ENCODE data around the gene COL7A1.

Gene COL7A1

DNA sequence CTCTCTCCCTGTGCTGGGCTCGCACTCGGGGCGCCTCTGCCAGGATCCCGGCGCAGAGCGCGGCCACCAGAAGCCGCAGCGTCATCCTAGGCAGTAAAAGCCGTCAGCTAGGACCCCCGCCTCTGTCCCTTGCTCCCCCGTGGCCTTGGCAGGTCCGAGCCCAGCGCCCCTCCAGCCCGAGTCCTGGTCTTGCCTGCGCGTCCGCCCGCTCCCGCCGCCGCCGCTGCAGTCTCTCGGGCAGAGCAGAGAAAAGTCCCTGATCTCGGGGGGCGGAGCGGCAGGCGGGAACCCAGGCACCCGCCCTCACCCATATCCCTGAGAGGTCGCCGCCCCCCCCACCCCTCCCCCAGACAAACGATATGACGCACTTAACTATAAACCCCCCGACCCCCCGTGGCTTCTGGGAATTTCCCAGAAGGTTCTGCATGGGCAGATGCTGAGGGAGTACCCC, at the start of gene COL7A1:
COL7A1 (minus strand) TSS at position 255 of the 451 bp plus-strand sequence; CDS start at position 85, 170 bp downstream.
- no peak for DNase-seq

GRCh38 chr3:48642605-48643004, 47.5 kb upstream of the COL7A1 start:
- no peak for DNase-seq

DNA sequence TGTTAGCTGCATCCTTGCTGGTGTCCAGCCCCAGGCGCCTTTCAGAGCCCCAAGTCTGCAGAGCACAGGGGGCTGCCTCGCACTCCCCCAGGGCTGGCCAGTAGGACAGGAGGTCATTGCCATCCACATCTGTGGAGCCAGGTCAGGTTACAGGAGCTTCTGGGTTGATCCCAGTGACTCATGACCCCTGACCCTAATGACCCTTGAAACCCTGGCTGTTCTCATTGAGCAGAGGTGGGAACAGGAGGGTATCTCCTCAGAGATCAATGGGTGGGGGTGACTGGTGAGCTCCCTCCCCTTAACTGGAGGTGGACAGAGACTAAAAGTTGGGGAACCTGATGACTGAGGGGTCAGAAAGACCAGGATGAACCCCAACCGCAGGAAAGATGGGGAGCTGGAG, 46.3 kb upstream of the COL7A1 start:
- no peak for DNase-seq

DNA sequence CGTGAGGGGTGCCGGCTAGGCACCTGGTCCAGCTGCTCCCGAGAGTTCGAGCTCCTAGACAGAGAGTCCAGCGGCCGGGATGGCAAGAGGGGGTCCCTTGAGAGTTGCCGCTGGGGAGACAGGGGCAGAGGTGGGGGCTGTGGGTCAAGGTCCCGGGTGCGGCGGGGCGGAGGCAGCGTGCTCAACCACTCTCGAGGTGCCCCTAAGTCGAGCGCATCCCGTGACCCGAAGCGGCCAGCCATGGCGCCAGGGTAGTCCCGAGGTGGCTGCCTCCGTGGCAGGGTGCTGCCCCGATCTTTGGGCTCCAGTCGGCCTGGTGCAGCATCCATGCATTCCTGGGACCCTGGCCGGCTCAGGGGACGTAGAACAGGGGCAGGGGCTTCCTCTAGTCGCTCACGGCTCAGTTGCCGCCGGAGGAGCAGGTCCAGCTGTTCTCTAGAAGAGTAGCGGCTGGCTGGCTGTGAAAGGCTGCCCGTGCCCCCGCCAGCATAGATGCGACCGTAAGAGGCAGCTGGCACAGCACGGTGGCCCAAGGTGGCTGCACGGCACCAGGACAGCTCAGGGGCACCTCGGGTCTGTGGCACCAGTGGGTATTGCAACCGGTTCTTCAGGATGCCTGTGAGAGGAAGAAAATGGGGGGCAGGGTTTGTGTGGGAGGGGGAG, 44.9 kb upstream of the COL7A1 start:
- DNase-seq: no peak

DNA sequence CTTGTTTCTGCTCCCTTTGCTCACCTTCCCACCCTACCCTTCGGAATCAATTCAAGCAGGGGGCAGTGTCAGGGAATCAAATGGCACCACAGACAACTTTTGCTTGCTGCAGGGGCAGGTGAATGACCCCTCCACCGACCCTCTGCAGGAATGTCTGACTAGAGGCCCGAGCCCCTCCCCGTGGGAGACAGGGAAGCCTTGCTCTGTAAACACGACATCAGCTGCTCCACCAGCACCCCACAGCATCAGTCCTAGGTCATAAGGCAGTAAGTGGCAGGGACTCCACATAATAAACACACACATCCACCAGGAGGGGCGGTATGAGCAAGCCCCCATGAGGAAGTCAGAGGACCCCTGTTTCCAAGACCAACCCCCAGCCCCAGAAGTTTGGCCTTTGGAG, 42.2 kb upstream of the COL7A1 start:
- no peak for DNase-seq

DNA sequence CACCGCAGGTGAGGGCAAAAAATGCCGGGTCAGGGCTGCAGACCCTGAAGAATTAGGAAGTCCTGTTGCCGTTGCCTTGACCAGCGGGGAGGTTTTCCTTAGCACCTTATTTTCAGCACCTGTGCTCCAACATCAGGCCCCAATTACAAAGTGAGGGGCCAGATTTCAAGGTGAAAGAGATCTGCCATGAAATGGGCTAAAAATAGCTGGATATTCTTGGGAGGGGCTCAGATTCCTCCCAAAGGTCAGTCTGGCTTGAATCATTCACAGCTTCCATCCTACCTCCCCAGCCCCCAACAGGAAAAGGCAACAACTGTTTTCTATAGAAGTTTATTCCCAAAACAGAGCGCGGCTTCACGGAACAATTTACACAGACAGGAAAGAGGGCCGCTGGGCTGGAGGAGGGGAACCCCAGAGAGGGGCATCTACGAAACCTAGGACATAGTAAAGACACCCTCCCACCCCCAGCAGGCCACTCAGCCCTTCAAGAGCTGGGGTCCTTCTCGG, 41.1 kb upstream of the COL7A1 start:
- DNase-seq: no peak

DNA sequence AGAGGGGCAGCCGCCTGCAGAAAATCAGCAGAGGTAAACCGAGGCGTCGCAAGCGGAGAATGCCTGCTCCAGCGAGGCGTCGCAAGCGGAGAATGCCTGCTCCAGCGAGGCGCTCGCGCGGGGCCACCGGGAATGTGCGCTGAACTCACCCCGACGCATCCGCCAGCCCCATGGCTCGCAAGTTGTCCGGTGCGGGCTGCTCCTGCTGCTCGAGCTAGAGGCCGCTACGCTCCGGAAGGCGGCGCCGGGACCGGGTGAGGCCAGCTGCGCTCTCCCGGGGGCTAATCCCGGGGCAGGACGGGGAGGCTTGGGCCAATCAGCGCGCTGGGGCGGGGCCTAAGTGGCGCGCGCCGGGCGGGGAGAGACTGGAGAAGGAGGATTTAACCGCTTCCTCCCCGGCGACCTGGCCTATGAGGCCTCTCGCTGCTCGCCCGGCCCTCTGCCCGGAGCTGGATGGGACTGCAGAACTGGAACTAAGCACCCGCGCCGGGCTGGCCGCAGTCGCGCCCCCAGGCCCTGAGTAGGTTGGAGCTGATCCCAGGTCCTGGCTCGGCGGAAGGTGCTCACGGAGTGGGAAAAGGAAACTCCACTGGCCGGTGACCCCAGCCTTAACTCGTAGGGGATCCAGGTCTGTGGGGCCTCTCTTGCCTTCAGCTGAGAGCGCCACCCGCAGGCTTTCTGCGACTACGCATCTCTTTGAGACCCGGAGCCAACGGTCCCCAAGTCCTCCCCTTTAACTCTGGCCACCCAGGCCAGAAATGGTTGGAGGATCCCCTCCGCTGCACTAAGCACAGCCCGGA, 40.3 kb upstream of the COL7A1 start, which contains the start of gene SLC26A6:
SLC26A6 (minus strand) TSS at position 240 of the 800 bp plus-strand sequence; CDS start at position 172, 68 bp downstream.
- DNase-seq: peak; percentile 85

- no peak for DNase-seq
These were observed 39.6 kb upstream of the COL7A1 start for GRCh38 chr3:48634661-48635221.

DNA sequence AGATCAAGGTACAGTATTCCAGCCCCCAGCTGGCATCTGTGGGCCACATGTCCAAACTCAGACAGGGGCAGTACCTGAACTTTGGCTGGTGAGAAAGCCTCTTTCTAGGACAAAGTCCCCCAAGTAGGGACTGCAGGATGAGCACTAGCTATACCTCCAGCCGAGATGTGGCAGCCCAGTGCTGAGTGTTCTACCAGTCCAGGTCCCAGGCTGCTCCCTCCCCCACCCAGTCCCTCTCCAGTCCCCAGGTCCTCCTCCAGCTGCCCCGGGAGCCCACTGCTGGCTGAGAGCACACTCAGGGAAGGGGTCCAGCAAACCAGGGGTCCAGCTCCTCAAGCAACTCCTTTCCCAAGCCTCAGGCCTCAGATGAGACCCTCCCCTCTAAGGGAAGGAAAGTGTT, 38.6 kb upstream of the COL7A1 start:
- no peak for DNase-seq

DNA sequence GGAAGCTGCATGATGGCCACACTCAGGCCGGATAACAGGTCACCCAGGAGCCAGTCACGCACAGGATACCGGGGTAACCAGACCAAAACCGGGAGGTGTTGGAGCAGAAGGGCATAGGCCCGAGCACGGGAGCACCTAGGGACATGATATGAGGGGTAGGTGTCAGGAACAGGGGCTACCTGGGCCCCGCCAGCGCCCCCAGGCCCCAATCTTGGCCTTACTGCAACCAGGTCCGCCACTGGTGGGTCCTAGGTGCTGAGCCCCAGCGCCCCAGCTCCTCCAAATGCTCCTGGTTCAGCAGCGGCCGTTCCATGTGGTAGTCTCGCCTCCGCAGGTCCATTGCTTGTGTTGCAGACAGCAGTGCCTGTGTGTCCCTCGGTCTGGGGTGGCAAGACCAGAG, 38.1 kb upstream of the COL7A1 start:
- no peak for DNase-seq

DNA sequence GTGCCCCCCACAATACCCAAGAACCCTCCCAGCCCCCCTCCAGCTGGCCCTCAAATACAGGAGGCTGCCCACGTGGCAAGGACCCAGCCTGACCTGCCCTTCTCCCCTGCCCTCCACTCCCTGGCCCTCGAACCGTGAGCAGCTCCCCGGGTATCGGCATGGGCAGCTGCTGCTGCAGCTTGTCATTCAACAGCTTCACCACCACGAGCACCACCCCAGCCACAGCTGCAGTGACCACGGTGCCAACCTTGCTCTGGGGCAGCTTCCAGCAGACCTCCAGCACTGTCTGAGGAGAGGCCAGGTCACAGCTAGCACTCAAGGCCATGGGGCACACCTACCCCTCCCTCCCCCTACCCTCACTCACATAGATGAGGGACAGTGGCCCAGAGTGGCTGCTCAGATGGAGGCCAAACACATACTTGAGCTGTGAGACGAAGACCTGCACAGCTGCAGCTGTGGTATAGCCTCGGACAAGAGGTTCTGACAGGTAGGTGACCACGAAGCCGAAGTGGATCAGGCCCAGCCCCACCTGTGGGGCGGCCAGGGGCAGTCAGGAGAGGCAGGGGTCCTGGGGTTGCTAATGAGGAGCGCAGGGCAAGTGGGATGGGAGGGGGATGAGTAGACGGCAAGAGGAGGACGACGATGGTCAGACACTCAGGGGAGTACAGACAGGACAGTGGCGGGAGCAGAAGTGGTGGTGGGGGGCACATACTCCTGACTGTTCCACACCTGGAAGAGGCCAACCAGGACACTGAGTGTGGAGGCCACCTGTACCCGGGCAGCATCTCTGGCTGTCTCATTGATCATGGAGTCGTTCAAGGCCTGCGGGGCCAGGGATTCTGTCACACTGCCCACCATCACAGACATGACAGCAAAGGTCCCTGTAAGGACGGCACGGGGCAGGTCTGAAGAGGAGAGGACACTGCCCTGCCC, 36.7 kb upstream of the COL7A1 start:
- no peak for DNase-seq

DNA sequence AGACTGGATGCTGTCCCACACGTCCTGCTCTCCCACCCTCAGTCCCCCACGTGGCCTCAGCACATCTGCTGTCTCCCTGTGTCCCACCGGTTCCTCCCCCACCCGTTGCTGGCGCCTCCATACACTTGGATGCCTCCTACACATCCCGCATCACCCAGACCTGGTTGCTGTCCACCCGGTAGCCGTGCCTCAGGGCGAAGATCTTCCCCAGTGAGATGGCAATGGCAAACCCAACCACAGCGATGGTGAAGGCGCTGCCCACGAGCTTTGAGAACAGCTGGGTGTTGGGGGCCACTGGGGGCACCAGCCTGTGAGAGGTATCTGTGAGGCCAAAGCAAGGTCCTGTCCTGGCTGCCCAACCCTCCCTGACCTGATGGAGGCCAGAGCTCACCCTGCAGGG, 35.7 kb upstream of the COL7A1 start:
- DNase-seq: no peak

DNA sequence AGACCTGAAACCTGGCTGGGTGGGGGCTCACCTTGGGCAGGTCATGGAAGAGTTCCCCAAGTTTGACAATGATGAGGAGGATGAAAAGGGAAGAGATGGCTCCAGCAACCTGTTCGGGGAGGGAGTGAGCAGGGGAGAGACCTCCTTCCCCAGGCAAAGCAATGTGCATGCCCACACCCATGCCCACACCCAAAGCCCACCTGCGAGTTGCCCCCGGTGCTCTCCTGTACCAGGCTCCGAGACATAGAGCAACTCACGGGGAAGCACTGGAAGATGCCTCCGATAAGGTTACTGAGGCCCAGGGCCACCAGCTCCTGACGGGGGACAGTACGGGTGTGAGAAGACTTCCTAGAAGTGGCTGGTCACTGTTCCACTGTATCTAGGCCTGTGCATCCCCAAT, 35.3 kb upstream of the COL7A1 start:
- DNase-seq: no peak

DNA sequence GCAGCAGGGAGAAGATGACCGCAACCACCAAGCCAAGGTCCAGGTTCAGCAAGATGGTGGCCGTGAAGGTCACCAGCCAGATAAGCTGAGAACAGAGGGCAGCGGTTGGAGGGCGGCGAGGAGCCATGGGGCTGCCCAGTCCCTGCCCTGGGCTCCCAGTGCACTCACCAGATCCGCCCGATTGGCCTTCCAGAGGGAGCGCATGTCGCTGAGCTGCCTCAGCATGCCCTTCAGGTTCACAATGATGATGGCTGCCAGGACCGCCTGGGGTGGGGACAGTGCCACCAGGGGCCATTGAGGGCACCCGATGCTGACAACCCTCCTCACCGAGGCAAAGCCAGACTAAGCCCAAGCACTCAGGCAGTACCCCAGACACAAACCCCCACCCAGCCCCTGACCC, 34.8 kb upstream of the COL7A1 start:
- no peak for DNase-seq

- no peak for DNase-seq
These were observed 33.3 kb upstream of the COL7A1 start for GRCh38 chr3:48628277-48629017.

- no peak for DNase-seq
These were observed 30.5 kb upstream of the COL7A1 start for GRCh38 chr3:48625600-48625999.

GRCh38 chr3:48624767-48625166, 29.6 kb upstream of the COL7A1 start:
- DNase-seq: no peak

GRCh38 chr3:48623851-48624547, 28.9 kb upstream of the COL7A1 start:
- peak; percentile 63 for DNase-seq

- no peak for DNase-seq
These were observed 26.3 kb upstream of the COL7A1 start, which contains the start of gene TMEM89 for GRCh38 chr3:48621461-48621869. TMEM89 (minus strand) TSS chr3:48621769; CDS start chr3:48621756, 13 bp downstream.

GRCh38 chr3:48619541-48620524, 24.7 kb upstream of the COL7A1 start:
- no peak for DNase-seq

Measured in NCI-H510A (cell line).